Smooth muscle cell (in vitro differentiated cells): ENCODE results near the gene TMSB4X. TPM values are rescaled to one million over a fixed set of nuclear protein-coding genes. Genes with fewer than 3 reads are reported as not detected.

Source experiments
- DNase-seq: peaks from one replicate; lab custom pipeline; 2025; ENCODE audit not compliant: unreplicated experiment; lab: John Stamatoyannopoulos, UW
- H2AFZ ChIP-seq: fragments of 200-600 bp; sonication (generic); 2 replicates; pipeline ENCODE4 v1.6.0; 2016; ENCODE audit warnings: antibody characterized with exemption, low read depth, mild to moderate bottlenecking
- H3F3A ChIP-seq: fragments of 200-600 bp; sonication (generic); 2 replicates; pipeline ENCODE4 v1.6.0; 2017; ENCODE audit warnings: antibody characterized with exemption, low read depth
- H3K27ac ChIP-seq: fragments of 200-600 bp; sonication (generic); 2 replicates; pipeline ENCODE4 v1.5.1; 2016; ENCODE audit warnings: low read depth, mild to moderate bottlenecking
- H3K27me3 ChIP-seq: fragments of 200-600 bp; sonication (generic); 2 replicates; pipeline ENCODE4 v1.6.1; 2016; ENCODE audit warnings: low read depth, mild to moderate bottlenecking
- H3K36me3 ChIP-seq: fragments of 200-600 bp; sonication (generic); 2 replicates; pipeline ENCODE4 v1.5.1; 2016; ENCODE audit warnings: low read depth
- H3K4me1 ChIP-seq: fragments of 200-600 bp; sonication (generic); 2 replicates; pipeline ENCODE4 v1.5.1; 2016; ENCODE audit warnings: low read depth
- H3K4me2 ChIP-seq: fragments of 200-600 bp; sonication (generic); 2 replicates; pipeline ENCODE4 v1.6.0; 2016; ENCODE audit warnings: mild to moderate bottlenecking
- H3K4me3 ChIP-seq: fragments of 200-600 bp; sonication (generic); 2 replicates; pipeline ENCODE4 v1.5.1; 2016; ENCODE audit warnings: mild to moderate bottlenecking
- H3K79me2 ChIP-seq: fragments of 200-600 bp; sonication (generic); 2 replicates; pipeline ENCODE4 v1.6.0; 2016; ENCODE audit warnings: low read depth, mild to moderate bottlenecking
- H3K9ac ChIP-seq: fragments of 200-600 bp; sonication (generic); 2 replicates; pipeline ENCODE4 v1.6.0; 2016; ENCODE audit warnings: low read depth
- H3K9me3 ChIP-seq: fragments of 200-600 bp; sonication (generic); replicated peaks from 2 replicates; pipeline ENCODE4 v1.5.1; 2016; ENCODE audit warnings: low read depth
- H4K20me1 ChIP-seq: fragments of 200-600 bp; sonication (generic); 2 replicates; pipeline ENCODE4 v1.6.0; 2016; ENCODE audit warnings: low read depth
- WGBS: methylation state at CpG from one replicate; pipeline ENCODE4 v1.1.7; 2016; ENCODE audit warnings: low lambda C conversion rate; 5-methylcytosine and 5-hydroxymethylcytosine counted together
- polyA plus RNA-seq: library from polyadenylated mRNA; unstranded; fragments of >200 nt; fragmentation: Nextera tagmentation; extraction: Ambion mirVana; gene quantifications from 2 replicates; pipeline ENCODE4 v1.2.1, GENCODE V29; 2016
- total RNA-seq: library from RNA; depleted of rRNA; stranded (reverse); fragments of >200 nt; gene quantifications from 2 replicates; pipeline ENCODE4 v1.2.3, GENCODE V29; 2014
- TF ChIP-seq, protein P1 (sequence below): fragments of 200-600 bp; sonication (generic); IDR thresholded peaks from 2 replicates; pipeline ENCODE4 v1.5.1; 2017; ENCODE audit warnings: borderline replicate concordance, mild to moderate bottlenecking, antibody characterized with exemption; ENCODE audit not compliant: insufficient read depth, poor library complexity, severe bottlenecking

The TMSB4X gene
- total and polyA plus RNA-seq, 2 experiments from 2014 or later = 9,721 to 12,637 TPM

DNA sequence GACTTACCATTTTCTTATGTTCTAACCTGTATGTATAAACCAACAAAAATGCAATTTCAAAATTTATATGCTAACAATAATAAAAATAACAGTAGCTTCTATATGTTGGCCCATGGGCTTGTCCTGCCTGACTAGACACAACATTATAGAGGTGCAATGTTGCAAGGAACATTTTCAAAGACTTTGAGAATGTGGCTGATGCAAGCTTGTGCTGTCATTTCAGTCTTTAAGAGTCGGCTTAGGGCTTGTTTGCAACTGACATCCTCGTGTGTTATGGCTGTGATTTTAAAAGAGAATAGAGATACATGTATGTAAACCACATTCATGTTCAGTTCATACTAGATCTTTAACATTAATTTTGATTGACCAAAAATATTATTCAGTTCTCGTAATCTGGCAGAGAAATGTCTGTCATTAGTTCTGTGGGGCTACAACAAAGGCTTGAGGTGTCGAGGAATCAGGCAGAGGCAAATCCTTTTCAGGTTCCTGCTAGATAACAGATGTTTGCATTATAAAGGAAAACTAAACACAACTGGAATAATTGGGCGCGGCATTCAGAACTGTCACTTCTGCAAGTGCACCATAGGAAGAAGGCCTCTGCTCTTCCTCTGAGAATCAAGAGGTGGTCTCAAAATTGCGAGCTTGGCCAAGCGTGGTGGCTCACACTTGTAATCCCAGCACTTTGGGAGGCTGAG lies 13.1 kb downstream of the TMSB4X start:
- TF ChIP-seq, protein P1, sequence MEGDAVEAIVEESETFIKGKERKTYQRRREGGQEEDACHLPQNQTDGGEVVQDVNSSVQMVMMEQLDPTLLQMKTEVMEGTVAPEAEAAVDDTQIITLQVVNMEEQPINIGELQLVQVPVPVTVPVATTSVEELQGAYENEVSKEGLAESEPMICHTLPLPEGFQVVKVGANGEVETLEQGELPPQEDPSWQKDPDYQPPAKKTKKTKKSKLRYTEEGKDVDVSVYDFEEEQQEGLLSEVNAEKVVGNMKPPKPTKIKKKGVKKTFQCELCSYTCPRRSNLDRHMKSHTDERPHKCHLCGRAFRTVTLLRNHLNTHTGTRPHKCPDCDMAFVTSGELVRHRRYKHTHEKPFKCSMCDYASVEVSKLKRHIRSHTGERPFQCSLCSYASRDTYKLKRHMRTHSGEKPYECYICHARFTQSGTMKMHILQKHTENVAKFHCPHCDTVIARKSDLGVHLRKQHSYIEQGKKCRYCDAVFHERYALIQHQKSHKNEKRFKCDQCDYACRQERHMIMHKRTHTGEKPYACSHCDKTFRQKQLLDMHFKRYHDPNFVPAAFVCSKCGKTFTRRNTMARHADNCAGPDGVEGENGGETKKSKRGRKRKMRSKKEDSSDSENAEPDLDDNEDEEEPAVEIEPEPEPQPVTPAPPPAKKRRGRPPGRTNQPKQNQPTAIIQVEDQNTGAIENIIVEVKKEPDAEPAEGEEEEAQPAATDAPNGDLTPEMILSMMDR = no peak
- no peaks in the 10 kb centered on the region for H3K27me3 ChIP-seq
- H3K4me3 ChIP-seq = no peak overlapping the region
- no peak overlapping the region for H3K9ac ChIP-seq
- H4K20me1 ChIP-seq = no peaks in the 10 kb centered on the region
- no peaks in the 10 kb centered on the region for H3K9me3 ChIP-seq
- H3K27ac ChIP-seq = no peak overlapping the region
- H3F3A ChIP-seq = no peaks in the 10 kb centered on the region
- no peak for DNase-seq
- no peaks in the 10 kb centered on the region for H3K36me3 ChIP-seq
- 81% methylated on average over 8 of the region's 8 CpGs for WGBS
- H3K79me2 ChIP-seq = no peaks in the 10 kb centered on the region
- peaks cover 14% of the 10 kb centered on the region for H3K4me1 ChIP-seq
- no peak overlapping the region for H2AFZ ChIP-seq
- H3K4me2 ChIP-seq = no peak overlapping the region

DNA sequence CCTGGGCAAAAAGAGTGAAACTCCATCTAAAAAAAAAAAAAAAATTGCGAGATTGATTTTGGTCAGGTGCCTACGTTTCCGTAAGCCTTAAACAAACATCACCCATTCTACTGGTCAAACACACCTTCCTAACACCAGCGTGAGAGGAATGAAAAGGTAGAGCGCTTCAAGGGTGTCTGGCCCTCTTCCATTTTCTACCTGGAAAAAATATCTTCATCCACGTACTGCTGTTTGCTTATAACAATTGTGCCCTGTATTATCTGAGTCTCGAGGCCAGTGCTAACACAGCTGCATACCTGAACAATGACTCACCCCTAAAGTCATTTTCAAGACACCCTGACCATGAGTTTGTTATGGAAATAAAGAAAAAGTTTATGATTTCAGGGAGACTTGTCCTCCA lies 13.9 kb downstream of the TMSB4X start:
- TF ChIP-seq, protein P1 = no peak
- no peaks in the 10 kb centered on the region for H3K36me3 ChIP-seq
- no peak overlapping the region for H2AFZ ChIP-seq
- H3K9me3 ChIP-seq = no peaks in the 10 kb centered on the region
- no peak overlapping the region for H3K4me3 ChIP-seq
- H3F3A ChIP-seq = no peaks in the 10 kb centered on the region
- no peaks in the 10 kb centered on the region for H3K79me2 ChIP-seq
- H3K27ac ChIP-seq = peak overlapping the region; percentile 65
- peak overlapping the region; percentile 74 for H3K4me2 ChIP-seq
- WGBS = 54% methylated on average over 7 of the region's 7 CpGs
- peaks cover 14% of the 10 kb centered on the region for H3K4me1 ChIP-seq
- H4K20me1 ChIP-seq = no peaks in the 10 kb centered on the region
- no peaks in the 10 kb centered on the region for H3K27me3 ChIP-seq
- no peak overlapping the region for H3K9ac ChIP-seq
- no peak for DNase-seq

DNA sequence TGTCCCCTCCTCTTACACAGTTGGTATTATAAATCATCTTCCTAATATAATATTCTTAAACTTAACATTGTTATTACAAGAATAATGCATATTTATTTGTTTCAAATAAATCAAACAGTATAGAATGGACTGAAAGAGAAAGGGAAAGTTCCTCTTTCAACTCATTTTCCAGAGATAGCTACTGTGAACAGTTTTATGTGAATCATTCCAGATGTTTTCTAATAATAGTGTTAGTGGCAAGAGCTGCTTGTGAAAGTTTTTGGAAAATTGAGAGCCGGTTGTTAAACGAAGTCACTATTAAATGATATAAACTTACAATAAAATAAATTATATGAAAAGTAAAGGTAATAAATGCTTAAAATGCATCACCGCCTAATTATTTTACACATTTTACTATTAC lies 14.6 kb downstream of the TMSB4X start:
- H3K27me3 ChIP-seq = no peaks in the 10 kb centered on the region
- peak overlapping the region; percentile 74 for H3K4me2 ChIP-seq

More for the DNA sequence above, 14.6 kb downstream of the TMSB4X start:
- 57% methylated on average over 3 of the region's 3 CpGs for WGBS
- Histone ChIP-seq H3K4me3 (no peak overlapping the region), H3K9ac (no peak overlapping the region), H3K4me1 (peaks cover 14% of the 10 kb centered on the region), H3K79me2 (no peaks in the 10 kb centered on the region), H3K9me3 (no peaks in the 10 kb centered on the region), H4K20me1 (no peaks in the 10 kb centered on the region), H3K27ac (peak overlapping the region; percentile 65), H3F3A (no peaks in the 10 kb centered on the region), H3K36me3 (no peaks in the 10 kb centered on the region), H2AFZ (no peak overlapping the region)
- DNase-seq = no peak
- TF ChIP-seq, protein P1 = no peak
